GM12801 (cell line): ENCODE data around the gene MAPKAPK3.

Experiments
- CTCF ChIP-seq: IDR thresholded peaks from one replicate; pipeline ENCODE4 v1.5.1; 2011; ENCODE audit warnings: control low read depth; ENCODE audit not compliant: insufficient read length; ENCODE audit errors: extremely low read depth

The MAPKAPK3 gene

GRCh38 chr3:50617096-50617791 lies at the start of gene MAPKAPK3:
Gene MAPKAPK3, plus strand, starts transcription at chr3:50617151. Its CDS starts 415 bp downstream, at chr3:50617566.
- TF ChIP-seq CTCF: no peak

GRCh38 chr3:50567386-50568167 lies 49.4 kb upstream of the MAPKAPK3 start, which contains the start of gene C3orf18:
Gene C3orf18, minus strand, starts transcription at chr3:50567747. Its CDS starts 2,048 bp downstream, at chr3:50565699.
- no peak for TF ChIP-seq CTCF

- no peak for TF ChIP-seq CTCF
Measured at GRCh38 chr3:50568947-50569749, 47.8 kb upstream of the MAPKAPK3 start, which contains the start of gene HEMK1. Gene HEMK1, plus strand, starts transcription at chr3:50569522. Its CDS starts 1,583 bp downstream, at chr3:50571105.

- TF ChIP-seq CTCF: no peak
Measured at GRCh38 chr3:50570508-50571279, 46.3 kb upstream of the MAPKAPK3 start.

GRCh38 chr3:50571486-50571885 lies 45.5 kb upstream of the MAPKAPK3 start:
- no peak for TF ChIP-seq CTCF

GRCh38 chr3:50572158-50572557 lies 44.8 kb upstream of the MAPKAPK3 start:
- no peak for TF ChIP-seq CTCF
